ENCODE results near the gene PHLDA2.

The PHLDA2 gene

GRCh38 chr11:2902784-2903671, 26.2 kb downstream of the PHLDA2 start:
- Mint-ChIP-seq H3K27ac (no peak overlapping the region), H3K4me1 (peaks cover 41% of the 10 kb centered on the region), H3K27me3 (no peaks in the 10 kb centered on the region), H3K9me3 (peaks cover 5 to 29% of the 10 kb centered on the region in 2 donors), H3K4me3 (peak overlapping the region; percentile 67 to 75)
- DNase-seq (no peak), ATAC-seq (no peak)

GRCh38 chr11:2901854-2902783, 27.1 kb downstream of the PHLDA2 start:
- peak; percentile 92 for ATAC-seq
- DNase-seq = peak; percentile 85 to 94
- peak overlapping the region in 1 of 2 donors; percentile 79 for H3K27ac Mint-ChIP-seq
- peaks cover 47% of the 10 kb centered on the region for H3K4me1 Mint-ChIP-seq
- peaks cover 5 to 29% of the 10 kb centered on the region in 2 donors for H3K9me3 Mint-ChIP-seq
- H3K4me3 Mint-ChIP-seq = peak overlapping the region; percentile 67 to 75
- H3K27me3 Mint-ChIP-seq = no peaks in the 10 kb centered on the region

GRCh38 chr11:2901196-2901796, 27.9 kb downstream of the PHLDA2 start:
- H3K27me3 Mint-ChIP-seq = no peaks in the 10 kb centered on the region
- peaks cover 5 to 28% of the 10 kb centered on the region in 2 donors for H3K9me3 Mint-ChIP-seq
- H3K4me3 Mint-ChIP-seq = peak overlapping the region; percentile 67 to 75
- no peak for ATAC-seq
- H3K27ac Mint-ChIP-seq = peak overlapping the region in 1 of 2 donors; percentile 79
- no peak for DNase-seq
- H3K4me1 Mint-ChIP-seq = peaks cover 47% of the 10 kb centered on the region

- Mint-ChIP-seq H3K4me1 (peaks cover 43% of the 10 kb centered on the region), H3K27ac (peak overlapping the region; percentile 1 to 88), H3K27me3 (no peaks in the 10 kb centered on the region), H3K4me3 (peak overlapping the region in 1 of 2 donors; percentile 20), H3K9me3 (peaks cover 0 to 10% of the 10 kb centered on the region in 2 donors)
- DNase-seq (no peak), ATAC-seq (no peak)
Observed at GRCh38 chr11:2899080-2899783, 30.0 kb downstream of the PHLDA2 start.

- H3K4me1 Mint-ChIP-seq = peaks cover 37% of the 10 kb centered on the region
- DNase-seq (peak; percentile 51 to 74), ATAC-seq (peak; percentile 80)
- no peaks in the 10 kb centered on the region for H3K27me3 Mint-ChIP-seq
- peak overlapping the region; percentile 92 to 93 for H3K27ac Mint-ChIP-seq
- H3K9me3 Mint-ChIP-seq = peaks cover 0 to 10% of the 10 kb centered on the region in 2 donors
- H3K4me3 Mint-ChIP-seq = peak overlapping the region; percentile 85 to 91
Observed at GRCh38 chr11:2898366-2899079, 30.7 kb downstream of the PHLDA2 start.

- Mint-ChIP-seq H3K9me3 (peaks cover 0 to 10% of the 10 kb centered on the region in 2 donors), H3K27ac (no peak overlapping the region), H3K4me3 (no peak overlapping the region), H3K27me3 (no peaks in the 10 kb centered on the region), H3K4me1 (peaks cover 45% of the 10 kb centered on the region)
- ATAC-seq (no peak), DNase-seq (no peak)
Observed at GRCh38 chr11:2897048-2897447, 32.2 kb downstream of the PHLDA2 start.

GRCh38 chr11:2896047-2896446, 33.2 kb downstream of the PHLDA2 start:
- H3K4me1 Mint-ChIP-seq = peaks cover 48% of the 10 kb centered on the region

GRCh38 chr11:2893935-2894334, 35.3 kb downstream of the PHLDA2 start:
- Mint-ChIP-seq H3K27ac (no peak overlapping the region), H3K4me3 (no peak overlapping the region), H3K27me3 (no peaks in the 10 kb centered on the region), H3K4me1 (peaks cover 40% of the 10 kb centered on the region), H3K9me3 (no peaks in the 10 kb centered on the region)
- DNase-seq (no peak), ATAC-seq (no peak)

More at GRCh38 chr11:2896047-2896446, 33.2 kb downstream of the PHLDA2 start:
- ATAC-seq = no peak
- H3K27me3 Mint-ChIP-seq = no peaks in the 10 kb centered on the region
- peaks cover 0 to 10% of the 10 kb centered on the region in 2 donors for H3K9me3 Mint-ChIP-seq
- DNase-seq = no peak
- H3K4me3 Mint-ChIP-seq = no peak overlapping the region
- H3K27ac Mint-ChIP-seq = no peak overlapping the region

GRCh38 chr11:2892967-2893528, 36.2 kb downstream of the PHLDA2 start:
- no peaks in the 10 kb centered on the region for H3K27me3 Mint-ChIP-seq
- peak in 1 of 2 donors; percentile 70 for DNase-seq
- peak overlapping the region in 1 of 2 donors; percentile 87 for H3K27ac Mint-ChIP-seq
- ATAC-seq = peak; percentile 75
- no peaks in the 10 kb centered on the region for H3K9me3 Mint-ChIP-seq
- H3K4me3 Mint-ChIP-seq = peak overlapping the region; percentile 86
- peaks cover 37% of the 10 kb centered on the region for H3K4me1 Mint-ChIP-seq

- H3K27me3 Mint-ChIP-seq = peaks cover 3% of the 10 kb centered on the region
- H3K4me1 Mint-ChIP-seq = peaks cover 36% of the 10 kb centered on the region
- ATAC-seq (peak; percentile 71), DNase-seq (peak; percentile 76 to 79)
- peak overlapping the region; percentile 55 to 87 for H3K27ac Mint-ChIP-seq
- peak overlapping the region; percentile 86 for H3K4me3 Mint-ChIP-seq
- no peaks in the 10 kb centered on the region for H3K9me3 Mint-ChIP-seq
Observed at GRCh38 chr11:2892215-2892966, 36.8 kb downstream of the PHLDA2 start.

GRCh38 chr11:2891326-2892214, 37.6 kb downstream of the PHLDA2 start:
- peak overlapping the region; percentile 86 for H3K4me3 Mint-ChIP-seq
- H3K4me1 Mint-ChIP-seq = peaks cover 44% of the 10 kb centered on the region
- peak overlapping the region; percentile 67 to 82 for H3K27ac Mint-ChIP-seq

GRCh38 chr11:2890466-2891294, 38.5 kb downstream of the PHLDA2 start:
- H3K27me3 Mint-ChIP-seq = peaks cover 14% of the 10 kb centered on the region
- H3K27ac Mint-ChIP-seq = no peak overlapping the region
- no peak overlapping the region for H3K4me3 Mint-ChIP-seq
- no peaks in the 10 kb centered on the region for H3K9me3 Mint-ChIP-seq
- ATAC-seq (no peak), DNase-seq (no peak)
- peaks cover 46% of the 10 kb centered on the region for H3K4me1 Mint-ChIP-seq

More at GRCh38 chr11:2891326-2892214, 37.6 kb downstream of the PHLDA2 start:
- ATAC-seq (no peak), DNase-seq (no peak)
- peaks cover 11% of the 10 kb centered on the region for H3K27me3 Mint-ChIP-seq
- H3K9me3 Mint-ChIP-seq = no peaks in the 10 kb centered on the region

Measured in stimulated activated naive CD8-positive, alpha-beta T cell treated with anti-CD3 and anti-CD28 coated beads, Interleukin-15, amount 100 ng/mL, for 72 hours (primary cell).